ENCODE results near the gene CCBE1.
A peak's percentile ranks its signal among the peaks of the same experiment; 100 is the strongest.
"Not testable (repeated sequence)": the region's sequence is repeated elsewhere in the genome, so short reads cannot be mapped to it uniquely, and the experiment has no call there.

Gene CCBE1

DNA sequence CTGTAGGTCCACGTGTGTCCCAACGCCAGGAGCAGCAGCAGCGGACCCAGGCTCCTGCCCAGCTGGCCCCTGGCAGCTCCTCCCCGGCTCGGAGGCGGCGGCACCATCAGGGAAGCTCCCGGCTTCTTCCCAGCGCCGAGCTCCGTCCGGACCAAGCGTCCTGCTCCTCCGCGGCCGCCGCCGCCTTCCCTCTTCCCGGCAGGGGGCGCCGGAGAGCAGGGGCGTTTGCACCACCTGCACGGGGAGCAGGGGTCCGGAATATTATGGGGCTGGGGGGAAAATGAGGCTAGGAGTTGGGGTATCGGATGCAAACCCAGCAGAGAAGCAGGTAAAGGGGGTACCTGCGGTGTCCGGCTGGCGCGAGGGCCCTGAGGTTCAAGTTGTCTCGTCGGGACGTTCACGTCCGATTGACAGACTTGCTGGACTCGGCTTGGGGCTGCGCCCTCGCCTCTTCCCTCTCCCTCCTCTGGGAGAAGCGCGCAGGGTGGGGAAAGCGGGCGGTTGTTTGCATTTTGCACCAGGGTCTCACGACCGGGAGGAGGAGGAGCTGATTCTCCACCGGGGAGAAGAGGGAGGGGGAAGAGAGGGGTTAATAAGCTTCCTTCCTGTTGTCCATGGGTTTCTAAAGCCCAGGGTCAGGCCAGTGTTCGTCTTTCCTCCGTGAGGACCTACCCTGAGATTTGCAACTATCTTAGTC lies at the start of gene CCBE1:
Gene CCBE1, minus strand, starts transcription at position 188 of the 697 bp plus-strand sequence.
- peak in 1 of 2 donors; percentile 3 for DNase-seq (ENCODE audit: extremely low read depth in 1 of 2, low read depth in 1 of 2)

DNA sequence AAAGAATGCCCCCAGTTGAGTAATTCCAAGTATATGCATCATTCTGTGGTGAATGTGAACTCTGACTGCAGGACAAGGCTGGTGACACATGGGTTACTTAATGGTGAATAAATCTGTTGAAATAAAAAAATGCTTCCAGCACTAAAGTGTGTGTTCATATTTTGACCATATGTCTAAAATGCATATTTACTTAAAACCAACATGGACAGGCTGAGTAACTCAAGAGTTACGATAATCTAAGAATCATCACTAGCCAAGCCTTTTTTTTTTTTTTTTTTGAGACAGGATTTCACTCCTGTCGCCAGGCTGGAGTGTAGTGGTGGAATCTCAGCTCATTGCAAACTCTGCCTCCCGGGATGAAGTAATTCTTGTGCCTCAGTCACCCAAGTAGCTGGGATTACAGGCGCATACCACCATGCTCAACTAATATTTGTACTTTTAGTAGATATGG lies 47.1 kb upstream of the CCBE1 start:
- DNase-seq (ENCODE audit: extremely low read depth in 1 of 2, low read depth in 1 of 2): no peak

DNA sequence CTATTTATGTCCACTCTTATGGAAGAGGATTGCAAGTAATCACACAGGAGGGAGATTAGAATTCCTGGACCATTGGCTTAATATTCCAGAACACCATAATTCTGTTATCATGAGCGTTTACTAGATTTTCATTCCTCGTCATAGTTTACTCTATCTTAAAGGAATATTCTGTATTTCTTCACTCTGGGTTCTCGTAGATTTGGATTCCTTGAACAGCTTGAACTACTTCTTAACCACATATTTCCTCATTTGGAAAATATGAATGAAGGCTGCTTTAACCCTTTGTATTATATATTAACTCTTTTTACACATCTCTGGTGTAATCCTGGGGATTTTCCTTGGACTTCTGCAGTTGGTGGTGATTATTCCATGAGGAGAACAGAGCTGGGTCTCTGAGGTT lies 46.3 kb upstream of the CCBE1 start:
- DNase-seq (ENCODE audit: extremely low read depth in 1 of 2, low read depth in 1 of 2): no peak

DNA sequence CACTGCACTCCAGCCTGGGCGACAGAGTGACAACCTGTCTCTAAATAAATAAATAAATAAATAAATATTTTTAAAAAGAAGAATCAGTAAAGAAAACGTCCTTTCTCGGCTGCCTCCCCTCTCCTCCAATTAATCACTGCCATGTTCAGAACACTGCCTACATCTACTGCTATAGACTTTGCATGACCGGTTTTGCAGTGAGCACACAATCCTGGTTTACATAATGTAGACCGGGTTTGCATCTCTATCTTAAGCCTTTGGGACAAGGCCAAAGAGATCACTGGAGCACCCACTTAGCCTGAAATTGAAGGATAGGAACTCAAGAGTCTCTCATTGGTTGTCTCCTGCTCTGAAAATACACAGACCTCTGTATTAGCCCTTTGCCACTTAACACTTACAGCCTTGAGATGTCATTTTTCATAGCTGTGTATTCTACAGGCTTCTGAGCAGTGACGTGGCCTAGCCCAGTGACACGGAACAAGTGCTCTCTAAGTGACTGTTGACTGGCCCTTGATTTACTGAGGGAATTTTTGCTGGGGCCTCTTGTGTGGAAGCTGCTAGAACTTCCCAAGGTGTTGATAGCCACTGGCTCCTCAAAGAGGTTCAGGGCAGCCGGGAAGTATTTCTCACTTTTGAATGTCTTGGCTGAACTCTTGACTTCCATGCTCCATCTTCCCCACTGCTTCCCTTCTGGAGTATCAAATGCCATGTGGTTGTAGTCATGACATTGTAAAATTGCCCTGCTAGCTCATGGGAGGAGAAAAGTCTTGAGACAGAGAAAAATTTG lies 45.3 kb upstream of the CCBE1 start:
- no peak for DNase-seq (ENCODE audit: extremely low read depth in 1 of 2, low read depth in 1 of 2)

DNA sequence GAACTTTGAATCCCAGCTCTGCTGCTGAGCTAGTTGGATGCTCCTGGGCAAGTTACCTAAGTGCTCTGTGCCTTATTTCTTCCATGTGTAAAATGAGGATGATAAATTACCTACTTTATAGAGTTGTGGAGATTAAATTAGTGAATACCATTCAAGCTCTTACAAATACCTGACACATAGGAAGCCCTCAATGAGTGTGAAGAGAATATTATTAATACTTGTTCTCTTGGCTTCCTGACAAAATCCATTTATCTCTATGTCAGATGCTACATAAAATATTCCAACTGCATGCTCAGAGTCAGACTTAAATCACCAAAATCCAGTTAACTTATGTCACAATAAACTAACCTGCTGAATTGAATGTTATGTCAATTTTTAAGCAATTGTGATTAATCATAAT lies 42.9 kb upstream of the CCBE1 start:
- DNase-seq (ENCODE audit: extremely low read depth in 1 of 2, low read depth in 1 of 2): no peak

DNA sequence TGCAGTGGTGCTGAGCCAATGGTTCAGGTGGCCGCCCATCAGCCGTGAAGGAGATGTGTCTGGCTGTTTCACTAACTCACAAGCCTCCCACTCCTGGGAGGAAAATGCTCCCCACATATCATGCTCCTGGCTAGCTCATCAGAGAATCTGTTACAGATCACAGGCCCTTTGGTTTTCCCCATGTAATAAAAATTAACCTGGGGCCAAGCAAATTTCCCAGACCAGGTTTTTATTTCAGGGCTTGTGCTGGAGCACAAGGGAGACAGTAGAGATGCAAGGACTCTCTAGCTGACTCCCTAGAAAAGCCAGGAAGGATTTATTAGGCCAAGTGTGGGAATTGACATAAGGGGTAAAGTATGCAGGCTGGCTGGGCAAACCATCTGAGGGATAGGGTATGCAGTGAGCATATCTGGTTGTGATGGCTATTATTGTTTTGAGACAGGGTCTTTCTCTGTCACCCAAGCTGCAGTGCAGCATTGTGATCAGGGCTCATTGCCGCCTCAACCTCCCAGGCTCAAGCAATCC lies 40.6 kb upstream of the CCBE1 start:
- DNase-seq (ENCODE audit: extremely low read depth in 1 of 2, low read depth in 1 of 2): no peak

DNA sequence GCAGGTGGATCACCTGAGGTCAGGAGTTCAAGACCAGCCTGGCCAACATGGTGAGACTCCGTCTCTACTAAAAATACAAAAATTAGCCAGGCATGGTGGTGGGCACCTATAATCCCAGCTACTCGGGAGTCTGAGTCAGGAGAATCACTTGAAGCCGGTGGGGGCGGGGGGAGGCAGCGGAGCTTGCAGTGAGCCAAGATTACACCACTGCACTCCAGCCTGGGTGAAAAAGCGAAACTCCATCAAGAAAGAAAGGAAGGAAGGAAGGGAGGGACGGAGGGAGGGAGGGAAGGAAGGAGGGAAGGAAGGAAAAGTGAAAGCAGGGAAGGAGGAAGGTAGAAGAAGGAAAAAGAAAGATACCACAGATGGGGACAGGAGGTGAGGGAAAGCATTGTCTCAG lies 40.1 kb upstream of the CCBE1 start:
- DNase-seq (ENCODE audit: extremely low read depth in 1 of 2, low read depth in 1 of 2): not testable (repeated sequence)

DNA sequence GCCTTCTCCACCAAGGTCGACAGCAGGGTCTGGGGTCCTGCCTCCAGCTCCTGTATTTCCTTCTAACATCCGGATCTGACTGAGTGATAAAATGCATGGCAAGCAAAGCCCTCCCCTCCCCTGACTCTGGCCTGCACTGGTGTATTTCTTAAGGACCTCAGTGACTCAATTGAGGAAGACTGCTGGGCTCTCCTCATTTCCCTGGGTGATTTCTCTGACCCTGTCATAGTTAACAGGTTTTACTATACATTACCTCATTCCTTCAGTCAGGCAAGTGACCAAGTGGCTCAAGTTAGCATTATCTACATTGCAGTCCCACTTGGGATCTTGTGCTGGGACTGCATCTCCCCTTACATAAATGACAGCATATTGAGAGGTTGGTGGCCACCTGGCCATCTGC lies 38.8 kb upstream of the CCBE1 start:
- DNase-seq (ENCODE audit: extremely low read depth in 1 of 2, low read depth in 1 of 2): no peak

DNA sequence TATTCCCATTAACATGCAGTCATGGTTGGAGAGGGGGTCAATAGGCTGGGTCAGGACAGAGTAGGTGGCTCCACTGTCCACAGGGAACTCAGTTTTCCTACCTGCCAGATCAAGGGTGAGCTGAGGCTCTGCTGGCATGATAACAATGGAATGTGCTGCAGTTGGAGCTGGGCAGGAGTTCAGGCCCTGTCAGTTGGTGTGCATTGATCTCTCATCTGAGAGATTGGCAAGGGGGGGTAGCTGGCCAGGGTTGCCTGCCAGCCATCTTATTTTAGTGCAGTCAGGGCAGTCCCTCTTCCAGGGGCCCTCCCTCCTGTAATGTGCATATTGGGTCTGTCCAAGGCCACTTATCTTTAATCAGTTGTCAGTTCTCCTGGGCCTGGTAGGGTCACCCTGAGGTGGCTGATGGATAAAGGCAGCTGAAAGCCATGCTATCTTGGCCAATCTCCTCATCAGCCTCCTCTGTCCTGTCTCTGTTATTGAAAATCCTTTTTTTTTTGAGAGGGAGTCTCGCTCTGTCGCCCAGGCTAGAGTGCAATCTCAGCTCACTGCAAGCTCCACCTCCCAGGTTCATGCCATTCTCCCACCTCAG lies 38.1 kb upstream of the CCBE1 start:
- no peak for DNase-seq (ENCODE audit: extremely low read depth in 1 of 2, low read depth in 1 of 2)

DNA sequence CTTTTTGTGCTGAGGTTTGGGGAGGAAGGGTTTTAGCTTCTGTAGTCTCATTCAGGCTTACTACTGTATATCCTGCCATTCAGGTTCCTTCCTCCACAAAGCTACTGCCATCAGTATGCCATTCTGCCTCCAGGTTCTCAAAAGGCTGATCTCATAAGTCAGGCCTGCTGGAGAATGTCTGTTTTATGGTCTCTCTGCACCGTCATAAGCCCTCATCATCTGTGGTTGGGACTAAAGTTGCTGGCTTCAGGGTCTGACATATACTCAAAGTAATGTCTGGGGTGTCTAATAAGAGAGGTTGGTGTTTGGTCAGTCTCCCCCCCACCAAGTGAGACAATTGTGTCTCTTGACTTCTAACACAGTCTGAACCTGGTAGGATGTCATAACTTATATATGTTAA lies 36.2 kb upstream of the CCBE1 start:
- DNase-seq (ENCODE audit: extremely low read depth in 1 of 2, low read depth in 1 of 2): no peak

DNA sequence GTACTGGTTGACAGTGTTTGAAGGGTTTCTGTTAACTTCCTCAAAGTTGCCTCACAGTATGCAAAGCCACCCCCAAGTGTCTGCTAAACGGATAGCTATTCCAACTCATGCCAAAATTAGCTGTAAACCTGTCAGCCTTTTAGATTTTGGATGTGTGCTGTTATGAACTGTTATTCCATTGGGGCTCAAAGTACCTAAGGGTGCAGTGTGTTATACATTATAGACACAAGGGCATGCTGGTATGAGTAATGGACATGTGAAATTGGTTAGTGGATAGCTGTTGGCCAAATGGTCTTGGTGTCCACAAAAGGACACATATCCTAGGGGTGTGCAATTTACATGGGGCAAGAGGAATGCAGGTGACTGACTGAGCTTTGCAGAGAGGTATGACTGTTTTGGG lies 33.7 kb upstream of the CCBE1 start:
- DNase-seq (ENCODE audit: extremely low read depth in 1 of 2, low read depth in 1 of 2): no peak

DNA sequence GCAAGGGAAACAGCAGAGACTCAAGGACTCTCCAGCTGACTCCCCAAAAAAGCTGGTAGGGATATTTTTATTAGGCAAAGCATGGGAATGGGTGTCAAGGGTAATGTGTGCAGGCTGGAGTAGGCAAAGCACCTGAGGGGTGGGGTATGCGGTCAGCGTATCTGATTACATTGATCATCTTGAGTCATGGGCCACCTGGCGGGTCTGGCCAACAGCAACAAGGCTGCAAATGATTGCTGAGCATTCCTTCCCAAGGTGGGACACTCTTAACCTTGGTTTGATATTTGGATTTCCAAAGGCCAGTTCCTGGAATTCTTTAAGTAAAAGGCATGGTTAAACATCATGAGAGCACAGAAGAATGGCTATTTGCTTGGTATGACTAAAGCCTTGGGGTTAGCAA lies 32.6 kb upstream of the CCBE1 start:
- no peak for DNase-seq (ENCODE audit: extremely low read depth in 1 of 2, low read depth in 1 of 2)

DNA sequence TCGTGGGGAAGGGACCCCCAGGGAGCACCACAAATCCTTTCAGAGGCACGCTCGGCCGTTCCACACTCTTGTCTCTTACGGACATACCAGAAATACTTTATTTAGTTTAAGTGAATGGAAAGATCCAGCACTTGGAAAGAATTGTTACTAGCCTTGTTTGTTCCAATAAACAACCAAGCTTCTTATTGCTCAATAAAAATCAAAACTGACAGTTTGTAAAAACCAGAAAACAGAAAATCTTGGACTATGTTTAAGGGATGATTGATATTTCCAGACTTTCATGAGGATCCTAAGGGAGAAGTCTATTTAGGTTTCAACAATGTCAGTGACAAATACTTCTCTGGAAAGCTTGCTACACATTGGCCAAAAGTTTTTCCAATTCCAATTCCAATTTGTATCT lies 31.6 kb upstream of the CCBE1 start:
- no peak for DNase-seq (ENCODE audit: extremely low read depth in 1 of 2, low read depth in 1 of 2)

DNA sequence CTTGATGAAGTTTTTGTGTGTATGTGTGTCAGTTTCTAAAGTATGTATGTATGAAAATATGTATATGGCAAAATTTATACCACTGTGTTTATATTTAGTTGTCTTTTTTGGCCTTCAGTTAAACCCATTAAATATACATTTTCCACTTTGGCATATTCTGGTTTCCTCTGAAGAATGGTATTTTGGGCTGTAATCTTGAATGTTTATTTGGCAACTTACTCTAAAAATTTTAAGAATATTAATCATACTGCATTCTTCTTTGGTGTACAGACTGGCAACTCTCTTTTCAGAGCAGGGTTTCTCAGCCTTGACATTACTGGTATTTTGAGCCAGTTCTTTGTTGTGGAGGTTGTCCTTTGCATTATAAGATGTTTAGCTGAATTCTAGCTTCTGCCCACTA lies 27.9 kb upstream of the CCBE1 start:
- no peak for DNase-seq (ENCODE audit: extremely low read depth in 1 of 2, low read depth in 1 of 2)

DNA sequence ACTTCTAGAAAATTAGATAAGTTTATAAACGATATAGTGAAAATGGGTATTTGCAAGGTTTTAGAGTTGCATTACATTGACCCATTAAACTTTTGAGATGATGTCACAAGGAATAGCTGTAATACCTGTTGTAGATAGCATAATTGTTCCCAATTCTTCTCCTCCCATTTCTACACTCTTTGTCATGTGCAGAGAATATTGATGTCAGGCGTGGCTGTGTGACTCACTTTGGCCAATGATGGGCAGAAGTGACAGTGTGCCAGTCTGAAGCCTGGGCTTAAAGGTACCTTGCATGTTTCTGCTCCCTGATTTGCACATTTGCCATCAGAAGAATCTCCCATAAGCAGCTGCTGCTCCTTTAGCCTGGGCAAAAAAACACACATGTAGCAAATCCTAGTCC lies 26.9 kb upstream of the CCBE1 start:
- no peak for DNase-seq (ENCODE audit: extremely low read depth in 1 of 2, low read depth in 1 of 2)

DNA sequence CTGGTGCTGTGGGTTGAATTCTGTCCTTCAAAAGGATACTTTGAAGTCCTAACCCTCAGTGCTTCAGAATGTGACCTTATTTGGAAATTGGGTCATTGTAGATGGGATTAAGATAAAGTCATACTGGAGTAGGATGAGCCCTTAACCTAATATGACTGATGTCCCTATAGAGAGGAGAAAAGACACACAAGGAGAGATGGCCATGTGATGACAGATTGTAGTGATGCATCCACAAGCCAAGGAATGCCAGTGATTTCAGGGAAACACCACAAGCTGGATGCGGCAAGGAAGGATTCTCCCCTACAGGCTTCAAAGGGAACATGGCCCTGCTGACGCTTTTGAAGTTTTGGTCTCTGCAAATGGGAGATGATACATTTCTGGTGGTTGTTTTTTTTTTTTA lies 24.7 kb upstream of the CCBE1 start:
- no peak for DNase-seq (ENCODE audit: extremely low read depth in 1 of 2, low read depth in 1 of 2)

DNA sequence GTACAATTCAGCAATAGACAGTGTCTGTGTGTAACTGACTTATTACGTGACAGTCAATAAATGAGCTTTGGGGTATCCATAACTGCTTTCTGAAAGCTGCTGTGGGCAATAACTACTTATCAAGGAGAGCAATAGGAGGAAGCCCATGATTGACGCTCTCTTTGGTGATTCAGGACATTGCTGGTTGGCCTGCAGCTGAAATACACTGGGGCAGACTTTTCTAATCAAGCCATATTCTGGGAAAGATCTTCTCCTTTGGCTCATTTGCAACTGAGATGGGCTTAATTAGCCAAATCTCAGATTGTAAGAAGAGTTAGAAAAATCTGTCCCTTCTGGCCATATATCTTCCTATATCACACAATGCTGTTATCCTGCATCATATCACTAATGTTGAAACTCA lies 24.0 kb upstream of the CCBE1 start:
- no peak for DNase-seq (ENCODE audit: extremely low read depth in 1 of 2, low read depth in 1 of 2)

DNA sequence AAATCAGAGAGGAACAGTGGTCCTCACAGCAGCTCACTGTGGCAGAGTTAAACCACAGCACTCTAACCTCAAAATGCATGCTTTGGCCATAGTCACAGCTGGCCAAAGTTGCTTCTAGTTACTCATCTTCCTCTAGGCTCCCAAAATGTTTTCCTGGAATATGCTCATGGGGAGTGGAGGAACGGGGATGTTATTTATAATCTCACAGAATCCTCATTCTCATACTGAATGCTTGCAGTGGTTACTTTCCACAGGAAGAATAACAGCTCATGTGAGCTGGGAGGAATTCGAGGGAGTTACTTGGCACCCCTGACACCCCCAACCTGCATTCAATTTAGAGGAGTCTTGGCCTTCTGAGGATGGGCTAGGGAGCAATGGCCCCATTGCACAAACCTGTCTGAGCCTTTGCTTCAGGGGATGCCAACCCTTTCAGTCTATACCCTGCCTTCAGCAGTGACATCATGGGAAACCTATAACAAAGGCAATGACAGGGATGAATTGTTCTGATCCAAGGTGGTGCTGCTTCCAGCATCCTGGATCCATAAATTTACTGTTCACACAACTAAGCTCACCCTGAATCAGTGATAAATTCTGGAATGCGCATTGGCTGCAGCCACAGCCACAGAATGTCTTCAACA lies 22.4 kb upstream of the CCBE1 start:
- no peak for DNase-seq (ENCODE audit: extremely low read depth in 1 of 2, low read depth in 1 of 2)

DNA sequence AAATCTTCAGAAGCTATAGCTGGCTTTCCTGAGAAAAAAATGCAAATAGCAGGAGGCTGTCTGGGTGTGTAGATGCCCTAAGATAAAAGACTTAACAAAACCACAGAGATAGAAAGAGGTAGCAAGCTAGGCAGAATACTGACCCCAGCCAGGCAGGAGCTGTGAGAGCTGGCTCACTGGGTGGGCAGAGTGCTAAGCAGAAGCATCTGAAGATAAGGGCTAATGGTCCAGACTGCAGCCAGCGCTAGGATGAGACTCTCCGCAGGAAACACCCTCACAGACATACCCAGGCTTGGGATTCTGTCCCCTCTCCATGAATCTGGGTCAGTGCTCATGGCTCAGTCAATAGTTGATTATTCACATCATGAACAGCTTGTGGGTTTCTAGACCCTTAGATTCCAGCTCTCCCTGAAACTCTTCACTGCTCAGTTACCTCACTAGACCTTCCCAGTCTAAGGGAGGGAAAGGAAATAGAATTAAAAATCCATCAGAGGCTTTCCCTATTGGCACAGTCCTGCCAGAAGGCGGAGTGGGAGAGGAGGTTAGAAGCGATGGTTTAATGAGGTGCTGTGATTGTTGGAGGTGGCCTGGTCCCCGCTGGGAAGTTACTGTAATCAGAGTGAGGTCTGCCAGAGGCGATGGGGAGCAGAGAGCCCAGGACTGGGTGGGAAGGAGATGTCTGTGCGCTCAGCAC lies 21.4 kb upstream of the CCBE1 start:
- DNase-seq (ENCODE audit: extremely low read depth in 1 of 2, low read depth in 1 of 2): no peak

DNA sequence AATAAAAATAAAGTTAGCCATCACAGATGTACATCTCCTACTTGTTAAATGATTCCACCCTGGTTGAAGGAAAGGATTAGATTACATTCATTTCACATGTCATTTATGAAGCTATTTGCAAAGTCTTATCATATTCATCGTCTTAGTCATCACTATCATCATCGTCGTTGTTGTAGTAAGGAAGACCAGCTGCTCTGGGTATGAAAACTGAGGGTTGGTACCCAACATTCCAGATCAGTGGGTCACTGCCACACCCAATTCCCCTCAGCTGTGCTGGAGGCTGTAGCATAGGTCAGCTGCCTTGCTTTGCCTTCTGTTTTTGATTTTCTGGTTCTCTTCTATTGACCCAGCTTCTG lies 20.9 kb upstream of the CCBE1 start:
- DNase-seq (ENCODE audit: extremely low read depth in 1 of 2, low read depth in 1 of 2): no peak

DNA sequence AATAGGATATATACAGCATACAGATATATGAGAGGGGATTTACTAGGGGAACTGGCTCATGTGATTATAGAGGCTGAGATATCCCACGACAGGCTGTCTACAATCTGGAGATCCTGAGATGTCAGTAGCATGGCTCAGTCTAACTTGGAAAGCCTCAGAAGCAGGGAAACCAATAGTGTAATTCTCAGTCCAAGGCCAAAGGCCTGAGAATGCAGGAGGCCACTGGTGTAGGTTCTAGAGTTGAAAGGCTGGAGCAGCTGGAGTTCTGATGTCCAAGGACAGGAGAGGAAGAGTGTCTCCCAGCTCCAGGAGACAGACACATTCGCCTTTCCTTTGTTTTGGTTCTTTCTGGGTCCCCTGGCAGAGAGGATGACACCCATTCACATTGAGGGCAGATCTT lies 20.1 kb upstream of the CCBE1 start:
- no peak for DNase-seq (ENCODE audit: extremely low read depth in 1 of 2, low read depth in 1 of 2)

All from activated CD8-positive, alpha-beta memory T cell treated with anti-CD3 and anti-CD28 coated beads for 1 hour (primary cell).